ENCODE measurements around the gene DCTN3.

DNA sequence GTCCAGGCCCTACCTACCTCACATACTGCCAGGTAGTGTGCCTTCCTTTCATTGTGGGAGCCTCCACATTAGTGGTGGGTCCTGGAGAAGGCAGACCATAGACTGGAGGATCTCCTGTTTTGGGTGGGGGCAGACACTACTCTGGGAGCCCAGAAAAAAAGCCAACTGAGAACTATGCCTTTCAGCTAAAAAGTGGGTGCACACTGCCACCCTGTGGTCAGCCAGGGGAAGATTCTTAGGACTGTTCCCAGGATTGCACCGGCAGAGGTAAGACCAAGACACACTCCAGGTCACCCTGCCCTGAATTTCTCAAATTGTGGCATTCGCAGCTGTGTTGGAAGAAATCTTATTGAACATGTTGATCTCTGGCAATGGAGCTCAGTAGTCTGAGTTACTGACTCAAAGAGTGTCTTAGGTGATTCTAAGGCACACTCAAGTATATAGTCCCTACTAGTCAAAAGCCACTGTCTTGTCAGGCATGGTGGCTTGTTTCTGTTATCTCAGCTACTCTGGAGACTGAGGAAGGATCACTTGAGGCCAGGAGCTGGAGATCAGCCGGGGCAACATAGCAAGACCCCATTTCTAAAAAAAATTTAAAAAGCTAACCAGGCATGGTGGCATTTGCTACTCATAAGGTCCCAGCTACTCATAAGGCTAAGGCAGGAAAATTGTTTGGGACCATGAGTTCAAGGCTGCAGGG lies 13.7 kb upstream of the DCTN3 start:
- TF ChIP-seq, protein P1, sequence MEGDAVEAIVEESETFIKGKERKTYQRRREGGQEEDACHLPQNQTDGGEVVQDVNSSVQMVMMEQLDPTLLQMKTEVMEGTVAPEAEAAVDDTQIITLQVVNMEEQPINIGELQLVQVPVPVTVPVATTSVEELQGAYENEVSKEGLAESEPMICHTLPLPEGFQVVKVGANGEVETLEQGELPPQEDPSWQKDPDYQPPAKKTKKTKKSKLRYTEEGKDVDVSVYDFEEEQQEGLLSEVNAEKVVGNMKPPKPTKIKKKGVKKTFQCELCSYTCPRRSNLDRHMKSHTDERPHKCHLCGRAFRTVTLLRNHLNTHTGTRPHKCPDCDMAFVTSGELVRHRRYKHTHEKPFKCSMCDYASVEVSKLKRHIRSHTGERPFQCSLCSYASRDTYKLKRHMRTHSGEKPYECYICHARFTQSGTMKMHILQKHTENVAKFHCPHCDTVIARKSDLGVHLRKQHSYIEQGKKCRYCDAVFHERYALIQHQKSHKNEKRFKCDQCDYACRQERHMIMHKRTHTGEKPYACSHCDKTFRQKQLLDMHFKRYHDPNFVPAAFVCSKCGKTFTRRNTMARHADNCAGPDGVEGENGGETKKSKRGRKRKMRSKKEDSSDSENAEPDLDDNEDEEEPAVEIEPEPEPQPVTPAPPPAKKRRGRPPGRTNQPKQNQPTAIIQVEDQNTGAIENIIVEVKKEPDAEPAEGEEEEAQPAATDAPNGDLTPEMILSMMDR (IDR thresholded peaks at IDR 0.05; ENCODE audit: insufficient read depth, low read length) = peak; percentile 77
- no peak for TF ChIP-seq POLR2AphosphoS5 (IDR thresholded peaks at IDR 0.05; ENCODE audit: low read depth)

Measured in HL-60 (cell line).